ENCODE results near the gene FMO1.

DNA sequence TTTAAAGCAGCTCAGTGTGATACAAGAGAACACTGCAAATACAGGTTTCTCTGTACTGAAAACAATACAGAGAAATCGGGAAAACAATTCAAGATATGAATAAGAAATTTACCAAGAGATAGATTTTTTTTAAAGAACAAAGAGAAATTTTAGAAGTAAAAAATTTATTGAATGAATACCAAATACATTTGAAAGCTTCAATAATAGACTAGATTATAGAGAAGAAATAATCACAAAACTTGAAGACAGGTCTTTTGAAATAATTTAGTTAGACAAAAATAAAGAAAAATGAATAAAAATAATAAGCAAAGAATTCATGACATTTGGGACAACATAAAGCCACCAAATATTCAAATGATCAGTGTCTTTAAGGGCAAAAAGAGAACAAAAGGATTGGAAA, 52.1 kb downstream of the FMO1 start:
- TF ChIP-seq, protein P1, sequence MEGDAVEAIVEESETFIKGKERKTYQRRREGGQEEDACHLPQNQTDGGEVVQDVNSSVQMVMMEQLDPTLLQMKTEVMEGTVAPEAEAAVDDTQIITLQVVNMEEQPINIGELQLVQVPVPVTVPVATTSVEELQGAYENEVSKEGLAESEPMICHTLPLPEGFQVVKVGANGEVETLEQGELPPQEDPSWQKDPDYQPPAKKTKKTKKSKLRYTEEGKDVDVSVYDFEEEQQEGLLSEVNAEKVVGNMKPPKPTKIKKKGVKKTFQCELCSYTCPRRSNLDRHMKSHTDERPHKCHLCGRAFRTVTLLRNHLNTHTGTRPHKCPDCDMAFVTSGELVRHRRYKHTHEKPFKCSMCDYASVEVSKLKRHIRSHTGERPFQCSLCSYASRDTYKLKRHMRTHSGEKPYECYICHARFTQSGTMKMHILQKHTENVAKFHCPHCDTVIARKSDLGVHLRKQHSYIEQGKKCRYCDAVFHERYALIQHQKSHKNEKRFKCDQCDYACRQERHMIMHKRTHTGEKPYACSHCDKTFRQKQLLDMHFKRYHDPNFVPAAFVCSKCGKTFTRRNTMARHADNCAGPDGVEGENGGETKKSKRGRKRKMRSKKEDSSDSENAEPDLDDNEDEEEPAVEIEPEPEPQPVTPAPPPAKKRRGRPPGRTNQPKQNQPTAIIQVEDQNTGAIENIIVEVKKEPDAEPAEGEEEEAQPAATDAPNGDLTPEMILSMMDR (IDR thresholded peaks at IDR 0.05; ENCODE audit: borderline replicate concordance, extremely low read depth, low read length, poor library complexity, severe bottlenecking), result no peak
- TF ChIP-seq EZH2 (IDR thresholded peaks at IDR 0.05; ENCODE audit: borderline replicate concordance, low read depth, low read length, severe bottlenecking), result no peak
